ENCODE data around the gene BMPR1A. TPM values are rescaled to one million over a fixed set of nuclear protein-coding genes. Genes with fewer than 3 reads are reported as not detected.
A peak's percentile ranks its signal among the peaks of the same experiment; 100 is the strongest.

BMPR1A gene
- total RNA-seq, 1 experiment from 2014 or later: 53.4 TPM

GRCh38 chr10:86888585-86889381 is 132.4 kb downstream of the BMPR1A start:
- H3K4me3 ChIP-seq: no peak overlapping the region
- peak in 1 of 2 experiments; percentile 33 for DNase-seq (ENCODE audit: low read depth in 1 of 2, low spot score in 2 of 2)
- H3K9me3 ChIP-seq (replicated peaks): no peaks in the 10 kb centered on the region
- H3K4me1 ChIP-seq (replicated peaks): peaks cover 10% of the 10 kb centered on the region
- H3K36me3 ChIP-seq: peaks cover 16% of the 10 kb centered on the region
- H3K27me3 ChIP-seq (replicated peaks): no peaks in the 10 kb centered on the region
- no peak overlapping the region; the same call in 1 of the 2 replicates for H3K27ac ChIP-seq

GRCh38 chr10:86889997-86890396 is 133.6 kb downstream of the BMPR1A start:
- Histone ChIP-seq H3K36me3 (peaks cover 23% of the 10 kb centered on the region), H3K27me3 (replicated peaks) (no peaks in the 10 kb centered on the region), H3K4me3 (no peak overlapping the region), H3K9me3 (replicated peaks) (no peaks in the 10 kb centered on the region), H3K27ac (no peak overlapping the region), H3K4me1 (replicated peaks) (peaks cover 10% of the 10 kb centered on the region)
- DNase-seq (ENCODE audit: low read depth in 1 of 2, low spot score in 2 of 2): no peak

- Histone ChIP-seq H3K9me3 (replicated peaks) (no peaks in the 10 kb centered on the region), H3K4me1 (replicated peaks) (no peaks in the 10 kb centered on the region), H3K27me3 (replicated peaks) (no peaks in the 10 kb centered on the region), H3K4me3 (no peak overlapping the region), H3K27ac (no peak overlapping the region), H3K36me3 (peaks cover 27% of the 10 kb centered on the region)
- DNase-seq (ENCODE audit: low read depth in 1 of 2, low spot score in 2 of 2): no peak
These were observed 142.1 kb downstream of the BMPR1A start for GRCh38 chr10:86898511-86898910.

GRCh38 chr10:86899132-86899531 is 142.7 kb downstream of the BMPR1A start:
- Histone ChIP-seq H3K4me3 (no peak overlapping the region), H3K9me3 (replicated peaks) (no peaks in the 10 kb centered on the region), H3K27ac (no peak overlapping the region), H3K27me3 (replicated peaks) (no peaks in the 10 kb centered on the region), H3K36me3 (peaks cover 30% of the 10 kb centered on the region), H3K4me1 (replicated peaks) (no peaks in the 10 kb centered on the region)
- DNase-seq (ENCODE audit: low read depth in 1 of 2, low spot score in 2 of 2): no peak

GRCh38 chr10:86899670-86900276 is 143.4 kb downstream of the BMPR1A start:
- Histone ChIP-seq H3K4me3 (no peak overlapping the region), H3K36me3 (peaks cover 33% of the 10 kb centered on the region), H3K4me1 (replicated peaks) (no peaks in the 10 kb centered on the region), H3K27ac (no peak overlapping the region), H3K9me3 (replicated peaks) (no peaks in the 10 kb centered on the region), H3K27me3 (replicated peaks) (no peaks in the 10 kb centered on the region)
- DNase-seq (ENCODE audit: low read depth in 1 of 2, low spot score in 2 of 2): peak; percentile 53 to 60

GRCh38 chr10:86900955-86901354 is 144.5 kb downstream of the BMPR1A start:
- DNase-seq (ENCODE audit: low read depth in 1 of 2, low spot score in 2 of 2): no peak
- Histone ChIP-seq H3K4me1 (replicated peaks) (no peaks in the 10 kb centered on the region), H3K4me3 (no peak overlapping the region), H3K9me3 (replicated peaks) (no peaks in the 10 kb centered on the region), H3K27ac (no peak overlapping the region), H3K36me3 (peaks cover 38% of the 10 kb centered on the region), H3K27me3 (replicated peaks) (no peaks in the 10 kb centered on the region)

- no peak overlapping the region for H3K4me3 ChIP-seq
- H3K9me3 ChIP-seq (replicated peaks): no peaks in the 10 kb centered on the region
- H3K36me3 ChIP-seq: peaks cover 56% of the 10 kb centered on the region
- H3K27ac ChIP-seq: no peak overlapping the region
- H3K4me1 ChIP-seq (replicated peaks): no peaks in the 10 kb centered on the region
- DNase-seq (ENCODE audit: low read depth in 1 of 2, low spot score in 2 of 2): no peak
- no peaks in the 10 kb centered on the region for H3K27me3 ChIP-seq (replicated peaks)
These were observed 148.2 kb downstream of the BMPR1A start for GRCh38 chr10:86904600-86904999.

GRCh38 chr10:86905429-86905828 is 149.0 kb downstream of the BMPR1A start:
- DNase-seq (ENCODE audit: low read depth in 1 of 2, low spot score in 2 of 2): no peak
- no peaks in the 10 kb centered on the region for H3K27me3 ChIP-seq (replicated peaks)
- no peak overlapping the region for H3K27ac ChIP-seq
- H3K4me1 ChIP-seq (replicated peaks): no peaks in the 10 kb centered on the region
- no peaks in the 10 kb centered on the region for H3K9me3 ChIP-seq (replicated peaks)
- H3K4me3 ChIP-seq: no peak overlapping the region
- peaks cover 56% of the 10 kb centered on the region for H3K36me3 ChIP-seq

- Histone ChIP-seq H3K4me1 (replicated peaks) (peaks cover 11% of the 10 kb centered on the region), H3K36me3 (peaks cover 47% of the 10 kb centered on the region), H3K4me3 (no peak overlapping the region), H3K27ac (no peak overlapping the region), H3K9me3 (replicated peaks) (no peaks in the 10 kb centered on the region), H3K27me3 (replicated peaks) (no peaks in the 10 kb centered on the region)
- DNase-seq (ENCODE audit: low read depth in 1 of 2, low spot score in 2 of 2): no peak
These were observed 158.3 kb downstream of the BMPR1A start for GRCh38 chr10:86914734-86915133.

- Histone ChIP-seq H3K36me3 (peaks cover 68% of the 10 kb centered on the region), H3K9me3 (replicated peaks) (no peaks in the 10 kb centered on the region), H3K27me3 (replicated peaks) (no peaks in the 10 kb centered on the region), H3K4me3 (no peak overlapping the region), H3K27ac (no peak overlapping the region), H3K4me1 (replicated peaks) (peaks cover 11% of the 10 kb centered on the region)
- peak in 1 of 2 experiments; percentile 32 for DNase-seq (ENCODE audit: low read depth in 1 of 2, low spot score in 2 of 2)
These were observed 161.6 kb downstream of the BMPR1A start for GRCh38 chr10:86918022-86918471.

- Histone ChIP-seq H3K9me3 (replicated peaks) (no peaks in the 10 kb centered on the region), H3K4me3 (no peak overlapping the region)
These were observed 166.1 kb downstream of the BMPR1A start for GRCh38 chr10:86922553-86922961.

GRCh38 chr10:86929468-86930380 is 173.3 kb downstream of the BMPR1A start:
- Histone ChIP-seq H3K4me3 (no peak overlapping the region), H3K27ac (no peak overlapping the region), H3K36me3 (peaks cover 9% of the 10 kb centered on the region), H3K27me3 (replicated peaks) (no peaks in the 10 kb centered on the region), H3K4me1 (replicated peaks) (no peaks in the 10 kb centered on the region), H3K9me3 (replicated peaks) (no peaks in the 10 kb centered on the region)
- DNase-seq (ENCODE audit: low read depth in 1 of 2, low spot score in 2 of 2): no peak

More at GRCh38 chr10:86922553-86922961, 166.1 kb downstream of the BMPR1A start:
- Histone ChIP-seq H3K4me1 (replicated peaks) (peaks cover 8% of the 10 kb centered on the region), H3K36me3 (peaks cover 48% of the 10 kb centered on the region), H3K27me3 (replicated peaks) (no peaks in the 10 kb centered on the region), H3K27ac (no peak overlapping the region)
- no peak for DNase-seq (ENCODE audit: low read depth in 1 of 2, low spot score in 2 of 2)

- Histone ChIP-seq H3K9me3 (replicated peaks) (no peaks in the 10 kb centered on the region), H3K27ac (no peak overlapping the region), H3K36me3 (peaks cover 9% of the 10 kb centered on the region; the same call in 1 of the 2 replicates), H3K27me3 (replicated peaks) (no peaks in the 10 kb centered on the region), H3K4me3 (no peak overlapping the region), H3K4me1 (replicated peaks) (peaks cover 2% of the 10 kb centered on the region)
- no peak for DNase-seq (ENCODE audit: low read depth in 1 of 2, low spot score in 2 of 2)
These were observed 175.5 kb downstream of the BMPR1A start for GRCh38 chr10:86931872-86932271.
